OCI-LY7 (cell line): ENCODE data around the gene ENTPD7. TPM values are rescaled to one million over a fixed set of nuclear protein-coding genes. Genes with fewer than 3 reads are reported as not detected.

Experiments
- BruUV-seq: library from RNA; stranded (reverse); fragments of 400-500 nt; replicated peaks from 2 replicates; lab custom pipeline; 2021; lab: Mats Ljungman, UMichigan
- CTCF ChIA-PET: fragments of 300-600 bp; sonication (Branson Sonifier 250); formaldehyde crosslinking; loops from one replicate; lab custom pipeline; 2022; ENCODE audit warnings: antibody characterized with exemption; ENCODE audit not compliant: unreplicated experiment; lab: Charles Lee
- POLR2A ChIA-PET: fragments of 300-600 bp; sonication (Branson Sonifier 250); formaldehyde crosslinking; loops from one replicate; lab custom pipeline; 2022; ENCODE audit warnings: antibody characterized with exemption; lab: Charles Lee
- DNase-seq: peaks from one replicate; pipeline ENCODE4 v3.0.0-alpha.2; 2015; ENCODE audit warnings: low spot score
- H2AFZ ChIP-seq: fragments of 200-600 bp; sonication (generic), shearing (Covaris generic); 2 replicates; pipeline ENCODE4 v1.6.1; 2014; ENCODE audit warnings: mild to moderate bottlenecking, antibody characterized with exemption, low read length, moderate library complexity
- H3K27ac ChIP-seq: fragments of 200-600 bp; sonication (generic); 2 replicates; pipeline ENCODE4 v1.5.1; 2014; ENCODE audit warnings: mixed run types, low read depth, mild to moderate bottlenecking, moderate library complexity, low read length, inconsistent platforms; ENCODE audit not compliant: poor library complexity, severe bottlenecking
- H3K36me3 ChIP-seq: fragments of 200-600 bp; sonication (generic); 2 replicates; pipeline ENCODE4 v1.6.1; 2014; ENCODE audit warnings: mild to moderate bottlenecking, antibody characterized with exemption, low read length, moderate library complexity, mixed read lengths; ENCODE audit not compliant: insufficient read depth
- H3K4me1 ChIP-seq: fragments of 200-600 bp; sonication (generic); 2 replicates; pipeline ENCODE4 v1.5.1; 2014; ENCODE audit warnings: mild to moderate bottlenecking, low read length; ENCODE audit not compliant: insufficient read depth, poor library complexity, severe bottlenecking
- H3K4me2 ChIP-seq: fragments of 200-600 bp; sonication (generic); 2 replicates; pipeline ENCODE4 v1.6.1; 2014; ENCODE audit warnings: mild to moderate bottlenecking, low read length
- H3K4me3 ChIP-seq: fragments of 200-600 bp; sonication (generic); 2 replicates; pipeline ENCODE4 v1.5.1; 2014; ENCODE audit warnings: mild to moderate bottlenecking, low read depth, low read length; ENCODE audit not compliant: poor library complexity, severe bottlenecking
- H3K79me2 ChIP-seq: fragments of 200-600 bp; sonication (generic); 2 replicates; pipeline ENCODE4 v1.6.1; 2016; ENCODE audit warnings: low read depth, mild to moderate bottlenecking, low read length, moderate library complexity, mixed read lengths; ENCODE audit not compliant: insufficient read depth
- H3K9me2 ChIP-seq: fragments of 200-600 bp; sonication (generic); 2 replicates; pipeline ENCODE4 v1.6.1; 2016; ENCODE audit warnings: mild to moderate bottlenecking, low read length, mixed read lengths; ENCODE audit not compliant: insufficient read depth
- H3K9me3 ChIP-seq: fragments of 200-600 bp; sonication (generic); 2 replicates; pipeline ENCODE4 v1.6.1; 2014; ENCODE audit warnings: mild to moderate bottlenecking, mixed run types, low read length, mixed read lengths
- H4K20me1 ChIP-seq: fragments of 200-600 bp; sonication (generic); 2 replicates; pipeline ENCODE4 v1.6.1; 2014; ENCODE audit warnings: mild to moderate bottlenecking, antibody characterized with exemption, low read length, moderate library complexity, mixed read lengths; ENCODE audit not compliant: insufficient read depth
- CTCF ChIP-seq: fragments of 200-600 bp; sonication (generic); conservative IDR thresholded peaks from 2 replicates; pipeline ENCODE4 v1.5.1; 2014; ENCODE audit warnings: mild to moderate bottlenecking, antibody characterized with exemption, low read length, moderate library complexity, mixed read lengths
- EZH2phosphoT487 ChIP-seq: fragments of 200-600 bp; sonication (generic); IDR thresholded peaks from 2 replicates; pipeline ENCODE4 v1.6.1; 2018; ENCODE audit warnings: low read depth, borderline replicate concordance, mild to moderate bottlenecking, mixed run types, antibody characterized with exemption, low read length, moderate library complexity, mixed read lengths
- intact Hi-C: fragments of 100-400 bp; cut with micrococcal nuclease; formaldehyde crosslinking; loops from one replicate; pipeline ENCODE4 v1.10.0; 2022; ENCODE audit not compliant: unreplicated experiment
- total RNA-seq, 2 experiments: library from RNA; depleted of rRNA in 1 of 2; stranded (reverse); fragments of >200 nt in 1 of 2; shearing (Covaris generic) in 1 of 2; gene quantifications; 2 replicates each; pipeline ENCODE4 v1.2.3, GENCODE V29; 2014 to 2022

Gene ENTPD7
- total RNA-seq, 2 experiments from 2014 or later: 3.3 to 7.6 TPM

GRCh38 chr10:99720387-99720786 is 61.1 kb downstream of the ENTPD7 start:
- Histone ChIP-seq H3K9me3 (no peaks in the 10 kb centered on the region), H3K4me3 (no peak overlapping the region), H3K4me2 (no peak overlapping the region), H3K9me2 (no peaks in the 10 kb centered on the region), H3K4me1 (no peaks in the 10 kb centered on the region), H4K20me1 (no peaks in the 10 kb centered on the region), H2AFZ (no peak overlapping the region), H3K36me3 (peaks cover 88% of the 10 kb centered on the region), H3K79me2 (no peaks in the 10 kb centered on the region), H3K27ac (no peak overlapping the region)
- TF ChIP-seq CTCF (no peak), EZH2phosphoT487 (no peak)
- intact Hi-C loops: no loop called here
- ChIA-PET POLR2A (interaction anchor here (1.1 to 3.3 kb wide), 2 partner anchors 12 to 44 kb away, joined by 4 to 17 read pairs; partner anchors contain the start of genes COX15 and CUTC), CTCF (no interaction called here)
- no peak for DNase-seq
- no TSS peak for BruUV-seq

GRCh38 chr10:99730026-99730425 is 70.7 kb downstream of the ENTPD7 start:
- Histone ChIP-seq H3K4me3 (no peak overlapping the region), H3K79me2 (peaks cover 36% of the 10 kb centered on the region; the same call in 1 of the 2 replicates), H4K20me1 (no peaks in the 10 kb centered on the region), H3K9me2 (no peaks in the 10 kb centered on the region), H3K36me3 (peaks cover 30% of the 10 kb centered on the region; the same call in 1 of the 2 replicates), H3K9me3 (no peaks in the 10 kb centered on the region), H3K27ac (no peak overlapping the region), H3K4me1 (peaks cover 18% of the 10 kb centered on the region), H2AFZ (no peak overlapping the region), H3K4me2 (no peak overlapping the region)
- ChIA-PET POLR2A (interaction anchor here (1.5 kb wide), 1 partner anchor 9 kb away, joined by 3 read pairs; no protein-coding TSS in a partner anchor), CTCF (no interaction called here)
- TF ChIP-seq EZH2phosphoT487: no peak
- TF ChIP-seq CTCF: no peak
- BruUV-seq: no TSS peak
- intact Hi-C loops: loop anchor here (5.0 to 10.0 kb wide), 3 partner anchors 108 to 295 kb away; partner anchors contain the start of genes GOT1 and SLC25A28
- no peak for DNase-seq
